CD14-positive monocyte (primary cell): Measurements from ENCODE around the gene GAS1. TPM values are rescaled to one million over a fixed set of nuclear protein-coding genes. Genes with fewer than 3 reads are reported as not detected.

ENCODE experiments used
- DNase-seq, 3 donors: peaks; one replicate each; pipeline ENCODE4 v3.0.0-alpha.2; 2011 to 2022
- H2AFZ ChIP-seq: 2 replicates; pipeline ENCODE4 v1.6.0; 2012; ENCODE audit warnings: mild to moderate bottlenecking, low read depth, low read length, inconsistent platforms; ENCODE audit not compliant: insufficient read depth, poor library complexity, severe bottlenecking
- H3K27ac ChIP-seq, 2 donors: 1 replicate in 1 of 2; 2 replicates in 1 of 2; pipeline ENCODE4 v1.5.1; 2012 to 2013; ENCODE audit warnings: low read length in 2 of 2, control low read depth in 1 of 2, inconsistent platforms in 1 of 2, low read depth in 1 of 2, mild to moderate bottlenecking in 1 of 2
- H3K27me3 ChIP-seq, 2 donors: one replicate each; pipeline versions ENCODE4 v1.6.0 to v1.6.1; 2011 to 2013; ENCODE audit warnings: low read length in 2 of 2; ENCODE audit not compliant: control insufficient read depth in 2 of 2, insufficient read depth in 2 of 2
- H3K36me3 ChIP-seq, 2 donors: replicated peaks in 1 of 2; 1 replicate in 1 of 2; 2 replicates in 1 of 2; pipeline versions ENCODE4 v1.5.1 to v1.6.1; 2012 to 2013; ENCODE audit warnings: low read length in 2 of 2, control low read depth in 1 of 2, inconsistent platforms in 1 of 2, mild to moderate bottlenecking in 1 of 2; ENCODE audit not compliant: insufficient read depth in 2 of 2, control insufficient read depth in 1 of 2
- H3K4me1 ChIP-seq, 2 donors: 1 replicate in 1 of 2; 2 replicates in 1 of 2; pipeline versions ENCODE4 v1.5.1 to v1.6.1; 2012 to 2013; ENCODE audit warnings: low read length in 2 of 2, control low read depth in 1 of 2, inconsistent platforms in 1 of 2, mild to moderate bottlenecking in 1 of 2, moderate library complexity in 1 of 2; ENCODE audit not compliant: insufficient read depth in 2 of 2, control insufficient read depth in 1 of 2
- H3K4me2 ChIP-seq: replicated peaks from 2 replicates; pipeline ENCODE3; 2012; ENCODE audit warnings: low read length, moderate library complexity, mild to moderate bottlenecking; ENCODE audit not compliant: poor library complexity, severe bottlenecking; ENCODE audit errors: extremely low read depth
- H3K4me3 ChIP-seq, 3 experiments: fragments of 200-600 bp in 1 of 3; sonication (generic) in 1 of 3; replicated peaks in 1 of 3; 1 replicate in 2 of 3; 2 replicates in 1 of 3; pipeline ENCODE4 v1.5.1; 2011 to 2013; ENCODE audit warnings: low read length in 3 of 3, mild to moderate bottlenecking in 3 of 3, control low read depth in 2 of 3, low read depth in 2 of 3, inconsistent platforms in 1 of 3, moderate library complexity in 1 of 3
- H3K79me2 ChIP-seq: 2 replicates; pipeline ENCODE4 v1.6.0; 2012; ENCODE audit warnings: mild to moderate bottlenecking, control low read depth, inconsistent platforms, low read length, moderate library complexity; ENCODE audit not compliant: insufficient read depth
- H3K9ac ChIP-seq: 2 replicates; pipeline ENCODE4 v1.6.0; 2017; ENCODE audit warnings: low read length, mild to moderate bottlenecking; ENCODE audit not compliant: insufficient read depth, poor library complexity, severe bottlenecking
- H3K9me3 ChIP-seq, 2 donors: replicated peaks in 1 of 2; 1 replicate in 1 of 2; 2 replicates in 1 of 2; pipeline versions ENCODE4 v1.5.1 to v1.6.1; 2012 to 2013; ENCODE audit warnings: low read length in 2 of 2, control low read depth in 1 of 2; ENCODE audit not compliant: control insufficient read depth in 1 of 2, insufficient read depth in 1 of 2
- H4K20me1 ChIP-seq: 2 replicates; pipeline ENCODE4 v1.6.0; 2012; ENCODE audit warnings: mild to moderate bottlenecking, low read length, control low read depth, moderate library complexity; ENCODE audit not compliant: insufficient read depth
- H3K27ac Mint-ChIP-seq, 7 donors: one replicate each; pipeline ENCODE4 v1.8.0; 2020; ENCODE audit warnings: mild to moderate bottlenecking in 7 of 7, mixed read lengths in 7 of 7, moderate library complexity in 6 of 7, inconsistent platforms in 2 of 7
- H3K27me3 Mint-ChIP-seq, 3 donors: one replicate each; pipeline ENCODE4 v1.8.0; 2021 to 2022; ENCODE audit warnings: low read depth in 3 of 3, mild to moderate bottlenecking in 3 of 3, mixed read lengths in 3 of 3, moderate library complexity in 3 of 3, inconsistent platforms in 1 of 3
- H3K36me3 Mint-ChIP-seq, 2 donors: one replicate each; pipeline ENCODE4 v1.8.0; 2020; ENCODE audit warnings: mixed read lengths in 2 of 2, inconsistent platforms in 1 of 2, mild to moderate bottlenecking in 1 of 2
- H3K4me1 Mint-ChIP-seq: one replicate; pipeline ENCODE4 v1.8.0; 2020; ENCODE audit warnings: mild to moderate bottlenecking, mixed read lengths
- H3K4me3 Mint-ChIP-seq, 2 donors: one replicate each; pipeline ENCODE4 v1.8.0; 2020; ENCODE audit warnings: mild to moderate bottlenecking in 2 of 2, mixed read lengths in 2 of 2, moderate library complexity in 1 of 2
- H3K9me3 Mint-ChIP-seq, 7 donors: one replicate each; pipeline ENCODE4 v1.8.0; 2020 to 2022; ENCODE audit warnings: mixed read lengths in 7 of 7, mild to moderate bottlenecking in 6 of 7, moderate library complexity in 6 of 7, inconsistent platforms in 2 of 7
- WGBS: methylation state at CpG from one replicate; pipeline ENCODE4 v1.1.5; 2013; ENCODE audit warnings: missing lambda C conversion rate; ENCODE audit not compliant: insufficient coverage; 5-methylcytosine and 5-hydroxymethylcytosine counted together
- intact Hi-C, 2 donors: fragments of 100-400 bp; cut with micrococcal nuclease; formaldehyde crosslinking; loops; one replicate each; pipeline versions ENCODE4 v1.15.0 to v1.15.1; 2023
- polyA plus RNA-seq, 3 donors: library from polyadenylated mRNA; depleted of rRNA in 1 of 3; unstranded in 2 of 3; stranded (reverse) in 1 of 3; fragments of 300-500 nt in 2 of 3; fragments of >200 nt in 1 of 3; fragmentation: Illumina TruSeq in 2 of 3; gene quantifications; 1 replicate in 2 of 3; 2 replicates in 1 of 3; pipeline ENCODE4 v1.2.3, GENCODE V29; 2012 to 2021
- TF ChIP-seq, protein P1 (sequence below): fragments of 200-600 bp; IDR thresholded peaks from one replicate; pipeline ENCODE4 v1.8.0; 2022; ENCODE audit warnings: antibody characterized with exemption, mild to moderate bottlenecking

The GAS1 gene
- polyA plus RNA-seq, 3 donors, result 0.12 to 0.20 (median 0.18) TPM

- Histone ChIP-seq H3K27me3 (peaks cover 50 to 52% of the 10 kb centered on the region in 2 donors), H3K36me3 (no peaks in the 10 kb centered on the region), H4K20me1 (no peaks in the 10 kb centered on the region), H3K9me3 (no peaks in the 10 kb centered on the region), H3K9ac (no peak overlapping the region), H3K4me1 (no peaks in the 10 kb centered on the region), H3K4me2 (no peak overlapping the region), H3K4me3 (no peak overlapping the region), H3K27ac (no peak overlapping the region), H3K79me2 (no peaks in the 10 kb centered on the region), H2AFZ (no peak overlapping the region)
- no peak overlapping the region for H3K4me3 Mint-ChIP-seq
- H3K36me3 Mint-ChIP-seq, result peaks cover 0 to 2% of the 10 kb centered on the region in 2 donors
- H3K27me3 Mint-ChIP-seq, result peaks cover 38 to 55% (median 42%) of the 10 kb centered on the region in 3 donors
- intact Hi-C loops, result no loop called here
- no peak overlapping the region for H3K27ac Mint-ChIP-seq
- H3K9me3 Mint-ChIP-seq, result peaks cover 0 to 7% (median 0%) of the 10 kb centered on the region in 7 donors
- no peak for DNase-seq
- H3K4me1 Mint-ChIP-seq, result no peaks in the 10 kb centered on the region
- TF ChIP-seq, protein P1, sequence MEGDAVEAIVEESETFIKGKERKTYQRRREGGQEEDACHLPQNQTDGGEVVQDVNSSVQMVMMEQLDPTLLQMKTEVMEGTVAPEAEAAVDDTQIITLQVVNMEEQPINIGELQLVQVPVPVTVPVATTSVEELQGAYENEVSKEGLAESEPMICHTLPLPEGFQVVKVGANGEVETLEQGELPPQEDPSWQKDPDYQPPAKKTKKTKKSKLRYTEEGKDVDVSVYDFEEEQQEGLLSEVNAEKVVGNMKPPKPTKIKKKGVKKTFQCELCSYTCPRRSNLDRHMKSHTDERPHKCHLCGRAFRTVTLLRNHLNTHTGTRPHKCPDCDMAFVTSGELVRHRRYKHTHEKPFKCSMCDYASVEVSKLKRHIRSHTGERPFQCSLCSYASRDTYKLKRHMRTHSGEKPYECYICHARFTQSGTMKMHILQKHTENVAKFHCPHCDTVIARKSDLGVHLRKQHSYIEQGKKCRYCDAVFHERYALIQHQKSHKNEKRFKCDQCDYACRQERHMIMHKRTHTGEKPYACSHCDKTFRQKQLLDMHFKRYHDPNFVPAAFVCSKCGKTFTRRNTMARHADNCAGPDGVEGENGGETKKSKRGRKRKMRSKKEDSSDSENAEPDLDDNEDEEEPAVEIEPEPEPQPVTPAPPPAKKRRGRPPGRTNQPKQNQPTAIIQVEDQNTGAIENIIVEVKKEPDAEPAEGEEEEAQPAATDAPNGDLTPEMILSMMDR, result no peak
- WGBS, result 90% methylated on average over 5 of the region's 5 CpGs
These were observed 8.0 kb downstream of the GAS1 start for GRCh38 chr9:86939321-86939720.

- intact Hi-C loops, result no loop called here
- Mint-ChIP-seq H3K27me3 (peaks cover 33 to 50% (median 37%) of the 10 kb centered on the region in 3 donors), H3K4me1 (no peaks in the 10 kb centered on the region), H3K4me3 (no peak overlapping the region), H3K36me3 (no peaks in the 10 kb centered on the region), H3K27ac (no peak overlapping the region), H3K9me3 (peaks cover 0 to 9% (median 0%) of the 10 kb centered on the region in 7 donors)
- 86% methylated on average over 1 of the region's 1 CpG for WGBS
- Histone ChIP-seq H3K4me1 (no peaks in the 10 kb centered on the region), H3K36me3 (no peaks in the 10 kb centered on the region), H3K27me3 (peaks cover 45 to 46% of the 10 kb centered on the region in 2 donors), H3K9ac (no peak overlapping the region), H3K79me2 (no peaks in the 10 kb centered on the region), H2AFZ (no peak overlapping the region), H3K4me3 (no peak overlapping the region), H3K9me3 (no peaks in the 10 kb centered on the region), H3K4me2 (no peak overlapping the region), H3K27ac (no peak overlapping the region), H4K20me1 (no peaks in the 10 kb centered on the region)
- DNase-seq, result no peak
- TF ChIP-seq, protein P1, result no peak
These were observed 8.5 kb downstream of the GAS1 start for GRCh38 chr9:86938780-86939179.
